Uterus (tissue), 4 donors: Measurements from ENCODE around the gene SEC23A. TPM values are rescaled to one million over a fixed set of nuclear protein-coding genes. Genes with fewer than 3 reads are reported as not detected.

Experiments used
- DNase-seq, 2 donors: peaks; one replicate each; pipeline ENCODE4 v3.0.0-alpha.2; 2019 to 2020
- H3K27ac ChIP-seq, 2 donors: fragments of 200-600 bp; sonication (generic); 1 replicate in 1 of 2; 2 replicates in 1 of 2; pipeline ENCODE4 v1.5.1; 2016 to 2018
- H3K27me3 ChIP-seq, 2 donors: fragments of 200-600 bp; sonication (generic); one replicate each; pipeline ENCODE4 v1.5.1; 2018 to 2019; ENCODE audit warnings: control low read depth in 1 of 2
- H3K36me3 ChIP-seq, 2 donors: fragments of 200-600 bp; sonication (generic); one replicate each; pipeline ENCODE4 v1.5.1; 2019; ENCODE audit warnings: control low read depth in 1 of 2
- H3K4me1 ChIP-seq, 2 donors: fragments of 200-600 bp; sonication (generic); one replicate each; pipeline ENCODE4 v1.5.1; 2018 to 2019; ENCODE audit warnings: control low read depth in 1 of 2
- H3K4me3 ChIP-seq, 2 donors: fragments of 200-600 bp; sonication (generic); 1 replicate in 1 of 2; 2 replicates in 1 of 2; pipeline ENCODE4 v1.5.1; 2018 to 2019; ENCODE audit warnings: mild to moderate bottlenecking in 1 of 2
- H3K9me3 ChIP-seq, 2 donors: fragments of 200-600 bp; sonication (generic); one replicate each; pipeline ENCODE4 v1.5.1; 2019; ENCODE audit warnings: control low read depth in 1 of 2
- POLR2A ChIP-seq, 2 donors: fragments of 450-650 bp; IDR thresholded peaks; one replicate each; pipeline ENCODE4 v1.6.1; 2016; ENCODE audit warnings: antibody characterized with exemption in 2 of 2, mild to moderate bottlenecking in 1 of 2, moderate library complexity in 1 of 2
- intact Hi-C: fragments of 100-400 bp; cut with DNase I; formaldehyde crosslinking; loops from one replicate; pipeline ENCODE4 v1.15.1; 2023; ENCODE audit warnings: low total_unique reads
- total RNA-seq, 4 donors: library from RNA; depleted of rRNA in 3 of 4; stranded (reverse); fragments of >200 nt in 3 of 4; gene quantifications; one replicate each; pipeline versions ENCODE4 v1.1.0 to v1.2.4, GENCODE V29; 2014 to 2023
- TF ChIP-seq, protein P1 (sequence below), 4 experiments: fragments of 200-600 bp in 2 of 4; fragments of 450-650 bp in 2 of 4; sonication (generic) in 2 of 4; IDR thresholded peaks; one replicate each; pipeline ENCODE4 v1.5.1; 2016 to 2019; ENCODE audit warnings: antibody characterized with exemption in 4 of 4, mild to moderate bottlenecking in 2 of 4, moderate library complexity in 1 of 4
- donor health status: DM: yes; HTN: yes; CAD: no.

The SEC23A gene
- total RNA-seq, 4 donors from 2014 or later: 133 to 322 (median 231) TPM

- Histone ChIP-seq H3K4me1 (no peaks in the 10 kb centered on the region), H3K27me3 (no peaks in the 10 kb centered on the region), H3K4me3 (no peak overlapping the region), H3K9me3 (no peaks in the 10 kb centered on the region), H3K36me3 (no peaks in the 10 kb centered on the region), H3K27ac (no peak overlapping the region)
- intact Hi-C loops: no loop called here
- TF ChIP-seq, protein P1, sequence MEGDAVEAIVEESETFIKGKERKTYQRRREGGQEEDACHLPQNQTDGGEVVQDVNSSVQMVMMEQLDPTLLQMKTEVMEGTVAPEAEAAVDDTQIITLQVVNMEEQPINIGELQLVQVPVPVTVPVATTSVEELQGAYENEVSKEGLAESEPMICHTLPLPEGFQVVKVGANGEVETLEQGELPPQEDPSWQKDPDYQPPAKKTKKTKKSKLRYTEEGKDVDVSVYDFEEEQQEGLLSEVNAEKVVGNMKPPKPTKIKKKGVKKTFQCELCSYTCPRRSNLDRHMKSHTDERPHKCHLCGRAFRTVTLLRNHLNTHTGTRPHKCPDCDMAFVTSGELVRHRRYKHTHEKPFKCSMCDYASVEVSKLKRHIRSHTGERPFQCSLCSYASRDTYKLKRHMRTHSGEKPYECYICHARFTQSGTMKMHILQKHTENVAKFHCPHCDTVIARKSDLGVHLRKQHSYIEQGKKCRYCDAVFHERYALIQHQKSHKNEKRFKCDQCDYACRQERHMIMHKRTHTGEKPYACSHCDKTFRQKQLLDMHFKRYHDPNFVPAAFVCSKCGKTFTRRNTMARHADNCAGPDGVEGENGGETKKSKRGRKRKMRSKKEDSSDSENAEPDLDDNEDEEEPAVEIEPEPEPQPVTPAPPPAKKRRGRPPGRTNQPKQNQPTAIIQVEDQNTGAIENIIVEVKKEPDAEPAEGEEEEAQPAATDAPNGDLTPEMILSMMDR (IDR thresholded peaks at IDR 0.05): no peak
- TF ChIP-seq POLR2A (IDR thresholded peaks at IDR 0.05): no peak
- no peak for DNase-seq
Measured at GRCh38 chr14:39040529-39040928, 62.5 kb downstream of the SEC23A start.

DNA sequence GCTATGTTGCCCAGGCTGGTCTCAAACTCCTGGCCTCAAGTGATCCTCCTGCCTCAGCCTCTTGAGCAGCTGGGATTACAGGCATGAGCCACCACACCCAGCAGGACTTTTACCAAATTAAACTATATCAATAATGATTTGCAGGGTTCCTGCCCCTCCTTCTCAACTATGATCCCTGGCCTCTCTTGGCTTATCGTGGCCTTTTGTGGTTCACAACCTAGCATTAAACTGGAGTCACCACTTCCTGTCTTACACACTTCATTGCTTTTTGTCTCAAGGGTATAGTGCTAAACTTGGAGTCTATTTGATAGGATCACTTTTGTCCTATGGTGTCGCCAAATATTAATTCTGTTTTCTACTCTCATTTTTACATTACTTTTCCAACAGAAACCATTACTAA lies 64.5 kb downstream of the SEC23A start:
- Histone ChIP-seq H3K36me3 (no peaks in the 10 kb centered on the region), H3K27ac (no peak overlapping the region), H3K9me3 (no peaks in the 10 kb centered on the region), H3K4me3 (no peak overlapping the region), H3K4me1 (no peaks in the 10 kb centered on the region), H3K27me3 (no peaks in the 10 kb centered on the region)
- TF ChIP-seq, protein P1 (IDR thresholded peaks at IDR 0.05): no peak
- TF ChIP-seq POLR2A (IDR thresholded peaks at IDR 0.05): no peak
- no peak for DNase-seq
- intact Hi-C loops: no loop called here

DNA sequence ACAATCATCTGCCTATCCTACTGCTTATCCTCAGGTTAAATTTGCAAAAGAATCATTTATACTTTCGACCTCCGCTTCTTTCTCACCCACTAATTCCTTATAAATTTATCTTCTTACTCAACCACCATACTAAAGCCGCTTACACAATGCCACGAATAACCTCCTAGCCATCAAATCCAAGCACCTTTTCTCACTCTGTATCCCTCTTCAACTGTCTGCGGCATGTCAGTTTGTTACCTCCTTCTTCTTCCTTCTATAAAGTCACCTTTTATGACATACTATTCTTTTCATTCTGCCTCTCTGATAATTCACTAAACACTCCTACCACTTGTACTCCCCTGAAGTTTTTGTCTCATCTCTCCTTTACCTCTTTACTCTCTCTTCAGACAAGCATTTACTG lies 66.3 kb downstream of the SEC23A start:
- intact Hi-C loops: no loop called here
- H3K9me3 ChIP-seq: no peaks in the 10 kb centered on the region
- H3K27ac ChIP-seq: no peak overlapping the region
- no peaks in the 10 kb centered on the region for H3K27me3 ChIP-seq
- no peaks in the 10 kb centered on the region for H3K4me1 ChIP-seq
- DNase-seq: no peak
- no peak for TF ChIP-seq POLR2A (IDR thresholded peaks at IDR 0.05)
- TF ChIP-seq, protein P1 (IDR thresholded peaks at IDR 0.05): no peak
- peaks cover 0 to under 1% of the 10 kb centered on the region in 2 donors for H3K36me3 ChIP-seq
- no peak overlapping the region for H3K4me3 ChIP-seq

DNA sequence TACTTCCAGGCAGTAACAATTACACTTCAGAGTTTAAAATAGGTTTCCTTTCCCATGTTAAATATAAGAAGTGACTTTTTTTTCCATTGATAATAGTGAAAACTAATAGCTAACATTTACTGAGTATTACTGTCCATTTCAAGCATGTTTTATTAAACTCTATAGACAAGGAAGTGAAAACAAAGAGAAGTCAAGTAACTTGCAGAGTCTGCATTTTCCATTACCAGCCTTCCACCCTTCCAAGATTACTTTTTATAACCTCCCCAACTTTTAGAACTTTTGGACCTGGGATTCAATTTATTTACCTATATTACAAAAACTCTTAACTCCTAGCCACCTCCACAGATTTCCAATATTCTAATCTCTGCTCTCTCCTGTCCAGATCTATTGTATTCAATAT lies 67.7 kb downstream of the SEC23A start:
- H3K4me1 ChIP-seq: no peaks in the 10 kb centered on the region
- no peaks in the 10 kb centered on the region for H3K27me3 ChIP-seq
- intact Hi-C loops: no loop called here
- H3K36me3 ChIP-seq: peaks cover 0 to 2% of the 10 kb centered on the region in 2 donors
- H3K27ac ChIP-seq: no peak overlapping the region
- no peak for TF ChIP-seq POLR2A (IDR thresholded peaks at IDR 0.05)
- TF ChIP-seq, protein P1 (IDR thresholded peaks at IDR 0.05): no peak
- H3K9me3 ChIP-seq: no peaks in the 10 kb centered on the region
- no peak overlapping the region for H3K4me3 ChIP-seq
- no peak for DNase-seq

GRCh38 chr14:39034481-39035296 lies 68.3 kb downstream of the SEC23A start:
- Histone ChIP-seq H3K27me3 (no peaks in the 10 kb centered on the region), H3K9me3 (no peaks in the 10 kb centered on the region), H3K27ac (no peak overlapping the region), H3K4me3 (no peak overlapping the region), H3K4me1 (no peaks in the 10 kb centered on the region), H3K36me3 (peaks cover 0 to 2% of the 10 kb centered on the region in 2 donors)
- DNase-seq: no peak
- intact Hi-C loops: no loop called here
- TF ChIP-seq, protein P1 (IDR thresholded peaks at IDR 0.05): no peak
- TF ChIP-seq POLR2A (IDR thresholded peaks at IDR 0.05): no peak
